ENCODE results near the gene NPFF.
A peak's percentile ranks its signal among the peaks of the same experiment; 100 is the strongest.

Gene NPFF

DNA sequence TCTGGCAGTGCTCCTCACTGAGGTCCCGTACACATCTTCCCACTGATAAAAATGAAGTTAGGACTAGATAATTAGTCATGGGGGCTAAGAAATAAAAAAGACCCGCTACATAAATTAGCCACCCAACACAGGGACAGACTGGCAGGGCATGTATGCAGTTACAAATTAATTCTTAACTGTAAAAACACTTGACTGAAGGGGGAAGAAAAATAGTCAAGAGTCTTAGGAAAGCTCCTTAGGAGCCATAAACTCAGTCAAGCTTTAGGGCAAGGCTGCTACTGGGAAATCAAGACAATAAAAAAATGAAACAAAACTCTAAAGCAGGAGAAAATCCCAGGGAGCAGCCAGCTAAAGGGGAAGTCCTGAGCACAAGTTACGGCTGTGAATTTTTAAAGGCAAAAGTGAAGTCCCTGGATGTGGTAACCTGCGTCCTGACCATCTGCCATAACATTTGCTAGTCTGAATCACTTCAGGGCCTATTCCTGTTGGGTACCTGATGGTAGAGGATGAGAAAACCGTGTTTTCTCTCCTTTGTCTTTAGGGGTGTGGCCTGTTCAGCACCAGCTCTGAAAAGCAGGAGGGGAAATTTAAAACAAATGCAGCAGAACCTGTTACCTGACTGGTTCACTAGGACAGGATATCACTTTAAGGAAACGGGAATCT lies 7.5 kb upstream of the NPFF start:
- DNase-seq (ENCODE audit: low read depth in 3 of 3) = no peak

DNA sequence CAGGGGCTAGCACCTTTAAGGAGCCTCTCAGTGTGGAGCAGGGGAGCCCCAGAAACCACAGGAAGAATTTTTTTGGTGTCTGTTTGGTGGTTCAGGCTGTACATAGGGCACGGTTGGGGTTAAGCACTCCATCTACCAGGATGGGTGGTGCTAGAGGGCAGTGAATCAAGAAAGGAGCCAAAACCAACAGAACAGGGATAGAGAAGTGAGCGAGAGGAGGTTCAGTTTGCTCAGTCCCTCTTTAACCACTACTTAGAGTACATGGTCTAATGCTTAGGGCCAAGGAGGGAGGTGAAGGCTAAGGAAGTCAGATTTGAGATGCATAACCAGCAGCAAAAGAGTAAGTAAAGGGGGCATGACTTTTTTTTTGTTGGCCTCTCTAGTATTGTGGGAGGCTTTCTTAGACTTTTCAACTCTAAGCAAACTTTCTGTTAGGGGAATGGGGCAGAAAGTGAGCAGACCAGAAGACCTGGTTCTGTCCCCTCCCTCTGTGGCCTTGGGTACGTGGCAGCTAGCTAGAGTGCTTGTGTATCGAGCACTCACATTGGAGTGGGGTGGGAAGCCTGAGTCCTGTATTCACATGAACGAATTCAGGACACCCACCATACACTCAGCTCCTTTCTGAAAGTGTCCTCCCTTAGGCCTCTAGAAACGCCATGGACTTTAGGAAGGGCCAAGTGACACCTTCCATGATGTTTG lies 6.6 kb upstream of the NPFF start:
- DNase-seq (ENCODE audit: low read depth in 3 of 3) = no peak

GRCh38 chr12:53510181-53510812 lies 3.0 kb upstream of the NPFF start:
- no peak for DNase-seq (ENCODE audit: low read depth in 3 of 3)

- peak; percentile 72 to 78 (median 73) for DNase-seq (ENCODE audit: low read depth in 3 of 3)
These were observed 1.4 kb upstream of the NPFF start for GRCh38 chr12:53508534-53509170.

GRCh38 chr12:53507603-53507885 lies 260 bp upstream of the NPFF start:
- no peak for DNase-seq (ENCODE audit: low read depth in 3 of 3)

DNA sequence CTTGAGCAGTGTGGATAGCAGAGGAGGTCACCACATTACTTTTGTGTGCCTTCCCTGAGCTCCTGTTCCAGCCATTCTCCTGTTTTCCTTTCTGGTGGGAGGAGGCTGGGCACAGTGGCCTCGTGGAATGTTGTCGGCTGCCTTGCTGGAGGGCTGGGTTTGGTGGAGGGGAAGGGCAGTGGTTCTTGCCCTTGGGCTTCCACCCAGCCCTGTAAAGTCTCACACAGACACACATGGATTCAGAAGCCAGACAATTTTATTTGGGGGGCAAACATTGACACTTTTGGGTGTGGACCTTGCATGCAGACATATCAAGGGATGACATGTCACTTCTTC lies 866 bp downstream of the NPFF start:
- no peak for DNase-seq (ENCODE audit: low read depth in 3 of 3)

- DNase-seq (ENCODE audit: low read depth in 3 of 3) = no peak
These were observed 1.5 kb downstream of the NPFF start for GRCh38 chr12:53505555-53506449.

- DNase-seq (ENCODE audit: low read depth in 3 of 3) = no peak
These were observed 2.2 kb downstream of the NPFF start for GRCh38 chr12:53505086-53505485.

- no peak for DNase-seq (ENCODE audit: low read depth in 3 of 3)
These were observed 3.0 kb downstream of the NPFF start for GRCh38 chr12:53504004-53504920.

GRCh38 chr12:53502983-53503728 lies 4.1 kb downstream of the NPFF start:
- no peak for DNase-seq (ENCODE audit: low read depth in 3 of 3)

- DNase-seq (ENCODE audit: low read depth in 3 of 3) = no peak
These were observed 5.0 kb downstream of the NPFF start for GRCh38 chr12:53502331-53502730.

- DNase-seq (ENCODE audit: low read depth in 3 of 3) = no peak
These were observed 5.6 kb downstream of the NPFF start for GRCh38 chr12:53501615-53502181.

DNA sequence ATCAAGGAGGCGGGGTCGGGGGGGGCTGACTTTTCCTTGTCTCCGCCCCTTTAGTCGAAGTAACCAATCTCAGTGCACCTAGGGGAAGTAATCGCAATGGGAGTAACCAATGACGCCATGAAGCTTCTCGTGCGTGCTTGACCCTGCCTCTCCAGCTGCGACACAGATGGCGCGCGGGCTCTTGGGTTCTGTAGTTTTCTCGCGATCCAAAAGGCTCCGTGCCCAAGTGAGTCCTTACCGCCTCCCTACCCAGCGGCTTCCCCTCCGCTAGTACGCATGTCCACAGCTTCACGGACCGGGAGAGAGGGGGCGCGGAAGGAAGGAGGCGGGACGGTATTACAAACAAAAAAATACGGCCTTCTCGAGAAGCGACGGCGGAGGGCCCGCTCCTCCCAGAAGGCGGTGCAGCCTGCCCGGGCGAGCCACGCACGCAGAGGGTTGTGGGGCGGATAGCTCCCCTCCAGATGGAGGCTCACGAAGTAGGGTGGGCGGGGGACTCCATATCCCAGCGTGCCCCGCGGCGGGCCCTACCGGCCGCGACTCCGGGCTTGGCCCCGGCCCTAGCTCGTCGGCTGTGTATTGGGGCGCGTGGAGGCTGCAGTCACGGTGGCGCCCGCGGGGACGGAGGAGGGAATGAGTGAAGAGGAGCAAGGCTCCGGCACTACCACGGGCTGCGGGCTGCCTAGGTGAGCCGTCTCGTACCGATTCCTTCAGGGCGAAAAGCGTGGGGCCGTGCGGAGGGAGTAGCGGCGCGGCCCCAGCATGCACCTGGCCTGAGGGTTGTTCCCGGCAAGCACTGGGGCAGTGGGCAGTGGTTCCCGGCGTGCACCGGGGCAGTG lies 6.3 kb downstream of the NPFF start, which contains the start of gene TARBP2:
TSS of gene TARBP2 (plus strand) at position 508 of the 839 bp plus-strand sequence. CDS start at position 634, 126 bp downstream.
- DNase-seq (ENCODE audit: low read depth in 3 of 3) = peak; percentile 89 to 97 (median 96)

DNA sequence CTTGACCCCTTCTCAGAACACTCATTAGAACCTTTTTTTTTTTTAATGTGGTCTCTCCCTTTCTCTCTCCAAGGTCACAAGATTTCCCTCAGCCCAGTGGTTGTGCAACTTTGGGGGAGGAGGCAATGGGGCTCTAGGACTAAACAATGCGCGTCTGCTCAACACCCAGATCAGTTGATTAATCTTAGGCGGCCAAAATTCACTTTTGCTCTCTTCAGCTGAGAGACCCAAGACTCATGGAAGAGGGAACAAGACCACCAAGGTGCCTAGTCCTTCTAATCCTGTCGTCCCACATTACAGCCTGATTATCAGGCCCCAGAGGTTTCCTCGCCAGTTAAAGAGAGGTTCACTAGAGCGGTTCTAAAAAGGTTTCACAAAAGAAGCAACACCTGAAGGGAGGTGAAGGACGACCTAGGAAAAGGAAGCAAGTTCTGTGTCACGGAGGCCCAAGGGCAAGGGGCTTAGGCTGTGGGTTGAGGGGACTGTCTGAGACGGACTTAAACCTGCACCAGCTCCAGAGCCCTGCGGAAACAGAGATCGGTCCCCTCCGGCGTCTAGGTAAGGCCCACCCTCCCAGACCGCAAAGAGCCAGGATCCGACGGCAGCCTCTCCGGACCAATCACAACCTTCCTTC lies 7.0 kb downstream of the NPFF start:
- no peak for DNase-seq (ENCODE audit: low read depth in 3 of 3)

DNA sequence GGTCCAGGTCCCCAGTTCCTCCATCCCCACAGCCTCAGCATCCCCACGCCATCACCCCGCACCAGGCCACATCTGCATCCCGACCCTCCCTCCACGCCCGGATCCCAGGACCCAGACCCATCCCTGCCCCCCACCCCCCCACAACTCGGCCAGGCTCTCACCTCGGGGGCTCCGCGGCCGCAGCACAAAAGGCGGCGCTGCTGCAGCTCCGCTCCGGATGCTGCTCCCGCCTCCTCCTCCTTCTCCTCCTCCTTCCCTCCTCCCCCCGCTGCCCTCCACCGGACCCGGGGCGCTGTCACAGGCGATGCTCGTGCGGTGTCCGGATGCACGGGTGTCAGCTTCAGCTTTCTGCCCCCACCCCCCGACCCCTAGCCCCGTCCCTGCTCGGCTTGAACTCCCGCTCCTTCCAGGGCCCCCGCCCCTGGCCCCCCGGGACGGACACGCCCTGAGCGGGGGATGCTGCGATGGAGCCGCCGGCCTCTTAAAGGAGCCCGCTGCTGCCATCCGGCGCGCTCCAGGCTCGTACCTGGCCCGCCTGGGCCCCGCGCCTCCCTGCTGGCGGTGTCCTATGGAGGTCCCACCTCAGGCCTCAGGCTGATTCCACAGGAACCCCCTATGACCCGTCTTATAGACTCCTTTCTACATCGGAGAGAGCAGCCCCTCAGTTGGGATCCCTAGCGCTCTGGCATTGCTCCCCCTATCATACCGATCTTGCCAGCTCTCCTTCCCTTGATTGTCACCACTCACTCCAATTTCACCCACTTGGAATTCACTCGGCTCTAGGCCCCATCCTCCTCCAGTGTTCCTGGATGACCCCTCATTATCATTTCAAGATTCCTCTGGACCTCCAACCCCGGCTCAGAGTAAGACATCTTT lies 7.8 kb downstream of the NPFF start, which contains the start of gene MAP3K12:
TSS of gene MAP3K12 (minus strand) at position 193 of the 876 bp plus-strand sequence. CDS start 12,067 bp downstream, outside the sequence.
- peak; percentile 22 to 57 (median 26) for DNase-seq (ENCODE audit: low read depth in 3 of 3)

DNA sequence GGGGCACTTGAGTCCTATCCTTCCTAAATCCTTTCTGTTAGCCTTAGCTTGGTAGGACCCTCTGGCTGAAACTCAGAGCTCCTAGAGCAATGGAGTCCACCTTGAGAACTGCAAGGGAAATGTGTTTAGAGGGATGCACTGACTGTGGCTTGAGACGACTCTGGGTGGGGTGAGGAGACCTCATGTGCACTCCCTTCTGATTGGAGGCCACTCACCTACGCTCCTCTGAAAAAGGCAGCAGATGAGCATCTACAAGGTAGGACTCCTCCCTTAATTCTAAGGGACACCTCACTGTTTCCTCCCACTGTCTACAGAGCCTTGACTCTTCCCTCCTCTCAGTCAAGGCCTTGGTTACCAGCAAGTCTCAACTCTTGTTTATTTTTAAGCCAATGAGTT lies 9.1 kb downstream of the NPFF start:
- no peak for DNase-seq (ENCODE audit: low read depth in 3 of 3)

DNA sequence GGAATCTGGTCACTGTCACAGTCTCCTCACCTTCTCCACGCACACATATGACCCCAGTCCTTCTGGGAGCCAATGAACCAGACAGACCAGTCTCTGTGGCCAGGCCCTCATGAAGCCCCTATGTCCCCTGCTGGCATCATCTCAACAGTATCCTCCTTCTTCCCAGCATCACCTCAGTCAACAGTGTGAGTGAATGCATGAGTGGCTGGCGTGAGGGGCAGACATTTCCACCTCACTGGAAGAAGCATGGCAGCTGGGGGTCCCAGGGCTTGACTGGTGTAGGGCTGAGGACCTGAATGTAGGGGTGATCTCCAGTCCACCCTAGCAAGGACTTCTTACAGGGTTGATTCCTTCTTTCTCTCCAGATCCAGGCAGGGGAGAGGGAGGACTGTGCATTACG lies 9.8 kb downstream of the NPFF start:
- no peak for DNase-seq (ENCODE audit: low read depth in 3 of 3)
